ENCODE measurements around the gene CCN5.
"Not testable (repeated sequence)": the region's sequence is repeated elsewhere in the genome, so short reads cannot be mapped to it uniquely, and the experiment has no call there.

CCN5 gene

DNA sequence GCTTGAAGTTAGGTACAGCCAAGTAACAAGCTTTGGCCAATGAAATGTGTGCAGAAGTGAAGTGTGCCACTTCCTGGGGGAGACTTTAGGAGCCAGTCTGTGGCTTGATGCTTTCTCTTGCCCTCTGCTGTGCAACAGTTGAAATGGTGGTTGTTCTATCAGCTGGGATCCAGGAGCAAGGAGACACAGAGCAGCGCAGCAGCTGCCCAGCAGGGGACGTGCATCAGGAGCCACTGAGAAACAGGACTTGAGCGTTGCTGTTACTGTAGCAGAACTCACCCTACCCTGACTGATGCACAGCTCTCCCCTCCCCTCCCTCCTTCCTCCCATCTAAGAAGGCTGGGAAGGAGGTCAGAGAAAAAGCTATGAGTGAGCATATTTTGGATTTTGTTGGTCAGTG lies 18.9 kb upstream of the CCN5 start:
- TF ChIP-seq, protein P1, sequence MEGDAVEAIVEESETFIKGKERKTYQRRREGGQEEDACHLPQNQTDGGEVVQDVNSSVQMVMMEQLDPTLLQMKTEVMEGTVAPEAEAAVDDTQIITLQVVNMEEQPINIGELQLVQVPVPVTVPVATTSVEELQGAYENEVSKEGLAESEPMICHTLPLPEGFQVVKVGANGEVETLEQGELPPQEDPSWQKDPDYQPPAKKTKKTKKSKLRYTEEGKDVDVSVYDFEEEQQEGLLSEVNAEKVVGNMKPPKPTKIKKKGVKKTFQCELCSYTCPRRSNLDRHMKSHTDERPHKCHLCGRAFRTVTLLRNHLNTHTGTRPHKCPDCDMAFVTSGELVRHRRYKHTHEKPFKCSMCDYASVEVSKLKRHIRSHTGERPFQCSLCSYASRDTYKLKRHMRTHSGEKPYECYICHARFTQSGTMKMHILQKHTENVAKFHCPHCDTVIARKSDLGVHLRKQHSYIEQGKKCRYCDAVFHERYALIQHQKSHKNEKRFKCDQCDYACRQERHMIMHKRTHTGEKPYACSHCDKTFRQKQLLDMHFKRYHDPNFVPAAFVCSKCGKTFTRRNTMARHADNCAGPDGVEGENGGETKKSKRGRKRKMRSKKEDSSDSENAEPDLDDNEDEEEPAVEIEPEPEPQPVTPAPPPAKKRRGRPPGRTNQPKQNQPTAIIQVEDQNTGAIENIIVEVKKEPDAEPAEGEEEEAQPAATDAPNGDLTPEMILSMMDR (conservative IDR thresholded peaks at IDR 0.05; ENCODE audit: low read depth, low read length) = peak; percentile 24
- no peak for DNase-seq (ENCODE audit: low read depth)
- no peak overlapping the region for H3K4me3 ChIP-seq (ENCODE audit: low read length)

DNA sequence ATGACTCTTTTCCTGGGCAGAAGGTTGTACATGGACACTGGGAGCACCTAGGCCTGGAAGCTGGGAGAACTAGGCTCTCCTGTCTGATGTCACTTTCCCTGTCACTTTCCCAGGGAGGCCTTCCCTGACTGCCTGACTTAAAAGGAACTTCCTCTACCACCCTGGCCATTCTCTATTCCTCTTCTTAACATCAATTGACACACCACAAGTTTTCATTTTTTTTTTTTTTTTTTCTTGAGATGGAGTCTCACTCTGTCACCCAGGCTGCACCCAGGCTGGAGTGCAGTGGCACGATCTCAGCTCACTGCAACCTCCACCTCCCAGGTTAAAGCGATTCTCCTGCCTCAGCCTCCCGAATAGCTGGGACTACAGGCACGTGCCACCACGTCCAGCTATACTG lies 18.1 kb upstream of the CCN5 start:
- not testable (repeated sequence) for H3K4me3 ChIP-seq (ENCODE audit: low read length); DNase-seq (ENCODE audit: low read depth)

DNA sequence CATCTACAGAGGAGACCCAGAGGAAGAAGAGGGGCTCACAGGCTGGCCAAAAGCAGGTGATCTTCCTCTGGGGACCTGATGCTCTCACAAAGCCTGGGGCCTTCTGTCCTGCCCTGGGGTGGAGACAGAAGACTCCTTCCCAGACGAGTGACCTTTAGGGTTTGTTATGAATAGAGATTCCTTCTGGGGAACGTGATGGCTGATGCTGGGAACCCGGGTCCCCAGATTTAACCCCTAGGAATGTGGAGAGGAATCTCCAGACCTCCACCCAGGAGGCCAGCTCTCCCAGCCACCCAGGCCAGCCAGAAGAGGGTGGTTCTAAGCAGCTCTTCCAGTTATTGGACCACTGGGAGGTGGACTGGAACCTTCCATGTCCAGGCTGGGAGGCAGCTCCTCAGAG lies 16.8 kb upstream of the CCN5 start:
- no peak overlapping the region for H3K4me3 ChIP-seq (ENCODE audit: low read length)
- TF ChIP-seq, protein P1 (conservative IDR thresholded peaks at IDR 0.05; ENCODE audit: low read depth, low read length) = no peak
- no peak for DNase-seq (ENCODE audit: low read depth)

DNA sequence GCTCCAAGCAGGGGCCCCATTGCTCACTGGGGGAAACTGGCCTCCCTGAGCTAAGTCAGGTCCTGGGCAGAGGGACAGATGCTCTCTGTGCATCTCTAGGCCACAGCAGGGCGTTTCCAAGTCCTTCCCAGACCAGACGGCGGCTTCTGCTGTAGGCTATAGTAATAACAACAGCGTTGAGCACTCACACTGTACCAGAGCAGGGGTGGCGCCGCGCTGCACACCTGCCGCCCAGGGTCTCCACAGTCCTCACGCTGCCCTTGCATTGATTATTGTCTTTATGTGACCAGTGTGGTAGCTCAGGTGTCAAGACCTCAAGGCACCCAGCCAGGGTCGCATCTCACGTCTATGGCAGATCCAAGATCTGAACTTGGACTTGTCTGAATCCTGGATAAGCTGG lies 14.9 kb upstream of the CCN5 start:
- no peak overlapping the region for H3K4me3 ChIP-seq (ENCODE audit: low read length)
- TF ChIP-seq, protein P1 (conservative IDR thresholded peaks at IDR 0.05; ENCODE audit: low read depth, low read length) = no peak
- DNase-seq (ENCODE audit: low read depth) = no peak

DNA sequence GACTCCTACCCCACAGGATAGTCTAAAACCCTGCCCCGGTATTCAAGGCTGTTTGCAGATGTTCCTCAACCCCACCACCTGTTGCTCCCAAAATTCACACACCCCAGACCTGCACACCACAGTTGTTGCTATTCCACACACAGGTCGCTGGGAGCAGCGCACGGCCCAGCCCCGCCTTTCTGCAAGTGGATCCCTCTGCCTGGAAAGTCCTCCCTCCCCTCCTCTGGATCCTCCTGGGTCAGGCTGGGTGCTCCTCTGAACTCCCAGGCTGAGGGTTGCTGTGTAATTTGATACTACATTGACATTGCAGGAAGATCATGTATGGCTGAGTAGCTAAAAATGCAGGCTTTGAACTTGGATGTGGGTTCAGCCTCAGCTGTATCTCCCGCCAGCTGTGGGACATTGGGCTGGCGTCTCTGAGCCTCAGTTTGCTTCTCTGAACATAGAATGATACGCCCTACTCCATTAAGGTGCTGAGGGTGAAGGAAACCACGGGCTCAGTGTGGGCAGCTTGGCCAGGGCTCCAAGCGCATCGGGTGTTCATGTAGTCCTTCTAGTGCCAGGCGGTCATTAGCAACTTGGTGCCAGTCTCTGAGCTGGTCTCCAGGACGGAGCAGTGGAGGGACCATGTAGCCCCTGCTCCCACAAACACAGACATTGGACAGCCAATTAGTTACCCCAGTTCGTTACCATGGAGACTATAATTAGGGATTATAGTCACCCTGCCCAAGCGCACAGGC lies 13.9 kb upstream of the CCN5 start:
- TF ChIP-seq, protein P1 (conservative IDR thresholded peaks at IDR 0.05; ENCODE audit: low read depth, low read length) = no peak
- DNase-seq (ENCODE audit: low read depth) = no peak
- no peak overlapping the region for H3K4me3 ChIP-seq (ENCODE audit: low read length)

DNA sequence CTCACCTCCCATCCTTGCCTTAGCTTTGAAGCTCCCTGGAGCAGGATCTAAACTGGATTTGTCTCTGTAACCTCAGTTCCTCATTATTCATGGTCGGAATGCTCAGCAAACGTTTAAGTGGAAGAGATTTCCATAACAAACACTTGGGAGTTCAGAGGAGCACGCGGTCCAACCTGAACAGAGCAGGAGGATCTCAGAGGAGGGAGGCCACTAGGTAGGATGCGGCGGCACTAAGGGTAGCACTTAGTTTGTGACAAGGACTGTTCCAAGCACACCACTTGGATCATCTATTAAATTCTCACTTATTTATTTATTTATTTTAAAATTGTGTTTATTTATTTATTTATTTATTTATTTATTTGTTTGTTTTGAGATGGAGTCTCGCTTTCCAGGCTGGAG lies 13.3 kb upstream of the CCN5 start:
- no peak for DNase-seq (ENCODE audit: low read depth)
- no peak overlapping the region for H3K4me3 ChIP-seq (ENCODE audit: low read length)
- TF ChIP-seq, protein P1 (conservative IDR thresholded peaks at IDR 0.05; ENCODE audit: low read depth, low read length) = no peak

DNA sequence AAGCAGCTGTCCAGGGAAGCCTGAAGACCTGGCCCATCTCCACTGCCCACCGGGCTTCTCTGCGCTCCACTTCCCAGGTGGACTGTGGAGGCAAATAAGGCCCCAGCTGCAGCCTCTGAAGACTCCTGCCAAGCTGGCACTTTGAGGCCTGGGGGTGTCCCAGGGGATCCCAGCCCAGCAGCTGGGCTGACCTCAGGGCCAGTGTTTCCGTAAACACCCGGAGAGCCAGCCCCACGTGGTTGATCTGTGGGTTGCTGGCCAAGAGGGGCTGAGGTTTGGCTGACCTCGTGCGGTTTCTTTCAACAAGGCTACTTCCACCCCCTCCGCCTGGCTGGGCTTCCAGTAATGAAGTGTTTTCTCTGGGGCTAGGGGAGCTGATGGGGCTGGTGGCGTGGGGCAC lies 12.4 kb upstream of the CCN5 start:
- peak; percentile 71 for DNase-seq (ENCODE audit: low read depth)
- TF ChIP-seq, protein P1 (conservative IDR thresholded peaks at IDR 0.05; ENCODE audit: low read depth, low read length) = no peak
- no peak overlapping the region for H3K4me3 ChIP-seq (ENCODE audit: low read length)
